UCSD-AML1 (cell line): ENCODE results near the gene CRYBA2.

Experiments
- DNase-seq: peaks from one replicate; lab custom pipeline; 2025; ENCODE audit not compliant: unreplicated experiment; lab: John Stamatoyannopoulos, UW

The CRYBA2 gene, protein sequence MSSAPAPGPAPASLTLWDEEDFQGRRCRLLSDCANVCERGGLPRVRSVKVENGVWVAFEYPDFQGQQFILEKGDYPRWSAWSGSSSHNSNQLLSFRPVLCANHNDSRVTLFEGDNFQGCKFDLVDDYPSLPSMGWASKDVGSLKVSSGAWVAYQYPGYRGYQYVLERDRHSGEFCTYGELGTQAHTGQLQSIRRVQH

DNA sequence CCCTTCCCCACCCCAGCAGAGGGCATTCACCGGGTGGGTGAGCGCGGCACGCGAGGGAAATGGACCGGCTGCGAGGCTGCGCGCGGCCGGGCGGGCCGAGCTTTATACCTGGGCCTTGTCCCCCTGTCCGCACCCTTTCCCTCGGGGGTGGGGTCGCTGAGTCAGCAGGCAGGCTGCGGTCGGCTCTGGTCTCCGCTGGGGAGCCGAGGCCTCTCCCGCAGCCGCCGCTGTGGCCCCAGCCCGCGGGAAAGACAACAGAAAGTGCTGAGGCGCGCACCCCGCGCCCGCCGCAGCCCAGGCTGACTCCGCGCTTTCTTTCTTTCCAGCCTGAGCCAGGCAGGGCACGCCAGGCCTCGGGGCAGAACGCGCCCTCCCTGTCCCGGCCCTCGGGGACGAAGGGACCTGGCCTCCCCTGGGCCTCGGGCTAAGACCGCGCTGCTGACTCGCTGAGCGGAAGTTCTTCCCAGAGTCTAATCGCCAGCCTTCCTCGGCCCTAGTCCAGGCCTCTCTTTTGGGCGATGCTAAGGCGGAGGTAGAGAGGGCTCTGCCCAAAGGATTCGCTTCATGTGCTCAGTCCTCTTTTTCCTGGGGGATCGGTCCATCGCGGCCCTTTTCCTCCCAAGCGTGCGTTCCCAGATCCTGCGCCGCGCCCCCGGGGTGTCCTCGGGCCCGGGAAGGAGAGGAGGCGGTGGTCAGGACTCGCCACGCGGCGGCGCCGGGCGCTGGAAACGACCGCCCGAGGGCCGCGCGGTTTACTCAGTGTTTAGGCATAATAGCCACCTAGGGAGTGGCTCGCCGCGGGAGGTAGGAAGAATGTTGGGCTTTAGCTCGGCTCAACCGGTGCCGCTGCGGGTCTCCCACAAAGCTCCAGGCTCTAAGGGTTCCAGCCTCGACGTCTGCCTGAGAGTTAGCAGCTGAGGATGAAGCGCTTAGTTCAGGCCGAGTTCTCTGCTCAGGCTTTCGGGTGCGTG is at the start of gene CRYBA2:
CRYBA2 (minus strand) TSS at position 78 of the 971 bp plus-strand sequence. CDS start 246 bp downstream, outside the sequence.
- DNase-seq, result no peak

DNA sequence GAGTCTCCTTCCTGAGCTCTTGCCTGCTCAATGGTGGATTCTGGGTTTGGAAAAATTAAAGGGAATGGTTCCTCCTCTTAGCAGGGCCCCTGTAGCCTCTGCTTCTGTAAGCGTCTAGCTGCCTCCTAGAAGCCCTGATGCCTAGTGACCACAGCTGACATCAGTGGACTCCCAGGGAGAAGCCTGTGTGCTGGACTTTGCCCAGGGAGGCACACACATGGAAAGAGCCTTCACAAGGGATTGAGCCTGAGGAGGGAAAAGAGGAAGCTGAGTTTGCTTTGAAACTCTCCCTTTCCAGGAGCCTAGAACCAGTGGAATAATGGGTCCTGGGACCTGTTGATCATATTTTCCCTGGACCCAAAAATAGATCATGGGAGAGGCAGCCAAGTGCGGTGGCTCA is 49.5 kb upstream of the CRYBA2 start:
- DNase-seq, result no peak

DNA sequence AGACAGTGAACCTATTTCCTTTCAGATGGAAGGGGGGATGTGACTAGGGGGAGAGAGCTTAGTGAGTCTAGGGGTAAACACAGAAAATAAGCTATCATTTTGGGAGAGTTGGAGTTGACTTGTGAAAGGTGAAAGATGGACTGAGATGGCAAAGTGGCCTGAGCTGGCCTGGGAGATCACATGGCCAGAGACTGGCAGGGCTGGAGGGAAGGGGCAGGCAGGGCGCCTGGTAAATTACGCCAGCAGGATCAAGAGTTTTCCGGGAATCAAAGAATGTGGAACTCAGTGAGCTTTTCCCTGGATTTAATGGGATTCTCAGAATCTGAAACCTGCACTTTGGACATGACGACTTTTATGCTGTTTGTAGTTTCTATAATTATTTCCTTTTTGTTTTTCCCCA is 48.9 kb upstream of the CRYBA2 start:
- DNase-seq, result no peak

DNA sequence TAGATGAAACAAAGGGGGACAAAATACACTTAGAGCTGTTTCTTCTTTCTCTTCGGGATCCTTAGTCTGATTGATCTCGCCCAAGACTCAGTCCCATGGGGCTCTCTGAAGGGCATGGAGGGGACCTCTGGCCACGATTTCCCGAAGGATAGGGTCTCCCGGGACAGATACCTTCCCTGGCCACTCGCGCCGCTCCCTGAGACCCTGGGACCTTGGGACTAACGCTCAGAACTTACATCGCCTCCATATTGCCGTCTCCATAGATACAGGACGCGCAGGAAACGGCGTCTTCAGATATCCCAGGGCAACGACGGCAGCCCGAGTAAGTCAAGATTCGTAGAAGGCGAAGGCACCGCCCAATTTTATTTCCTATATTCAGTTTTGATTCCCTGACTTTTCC is 48.0 kb upstream of the CRYBA2 start, which contains the start of gene CFAP65:
CFAP65 (minus strand) TSS at position 265 of the 400 bp plus-strand sequence. CDS start 2,468 bp downstream, outside the sequence.
- no peak for DNase-seq

DNA sequence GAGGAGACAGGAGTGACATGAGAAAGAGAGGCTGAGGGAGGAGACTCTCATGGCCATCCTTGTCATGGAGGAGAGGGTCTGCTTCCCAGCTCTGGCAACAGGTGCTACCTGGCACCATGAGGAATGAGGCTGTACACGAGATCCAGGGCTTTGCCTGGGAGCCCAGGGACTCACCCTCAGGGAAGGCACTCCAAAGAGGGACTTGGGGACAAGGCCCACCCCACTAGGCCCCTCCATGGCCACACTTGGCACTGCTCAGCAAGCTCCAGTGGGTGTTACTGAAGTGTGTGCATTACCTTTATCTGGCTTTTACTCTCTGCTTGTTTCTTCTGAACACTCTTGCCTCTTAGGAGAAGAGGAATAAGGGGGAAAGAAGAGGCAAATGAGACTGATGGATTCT is 45.4 kb upstream of the CRYBA2 start:
- no peak for DNase-seq

DNA sequence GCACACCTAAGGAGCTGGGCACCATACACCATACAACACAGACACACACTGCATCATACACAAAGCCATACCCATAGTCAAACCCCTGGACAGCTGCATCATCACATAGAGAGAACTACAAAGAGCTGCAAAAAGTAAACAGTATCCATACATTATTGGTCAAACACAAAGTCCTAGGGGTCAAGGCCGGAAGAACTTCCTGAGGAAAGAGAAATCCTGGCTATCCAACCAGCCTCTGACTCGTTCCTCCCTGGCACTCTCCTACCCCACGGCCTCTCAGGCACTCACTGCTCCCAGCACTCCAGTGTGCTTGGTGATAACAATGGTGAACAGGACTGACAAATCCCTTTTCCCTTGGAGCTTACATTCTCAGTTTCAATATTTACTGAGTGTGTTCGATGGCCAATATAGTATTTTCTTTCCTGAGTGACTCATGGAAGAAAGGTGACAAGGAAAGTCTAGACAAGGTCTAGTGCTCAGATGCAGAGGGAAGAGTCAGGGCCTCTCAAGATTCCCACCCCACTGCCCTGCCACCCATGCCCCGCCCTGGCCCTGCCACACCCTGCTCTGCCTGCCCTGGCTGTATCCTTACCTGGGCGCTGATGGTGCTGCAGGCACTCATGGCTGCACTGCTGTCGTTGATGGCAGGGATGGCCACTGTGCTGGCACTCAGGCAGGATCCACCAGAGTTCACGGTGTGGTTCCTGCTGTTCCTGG is 44.7 kb upstream of the CRYBA2 start:
- no peak for DNase-seq

DNA sequence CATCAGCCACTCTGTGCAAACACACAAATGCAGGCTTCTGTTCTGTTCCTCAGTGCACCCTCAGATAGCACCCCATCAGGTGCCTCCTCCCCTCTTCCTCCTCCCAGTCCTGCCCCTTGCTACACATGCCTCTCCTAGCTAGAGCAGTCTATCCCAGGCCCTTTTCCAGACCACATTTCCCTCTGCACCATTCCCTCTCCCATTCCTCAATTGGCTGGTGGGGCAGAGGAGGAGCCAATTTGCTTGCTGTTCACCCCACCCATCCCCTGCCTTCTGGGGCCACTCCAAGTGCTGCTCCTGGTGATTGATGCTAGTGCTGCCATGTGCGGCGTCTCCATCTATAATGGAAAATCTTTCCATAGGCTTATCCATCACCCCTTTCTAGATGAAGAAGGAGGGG is 42.7 kb upstream of the CRYBA2 start:
- DNase-seq, result no peak

DNA sequence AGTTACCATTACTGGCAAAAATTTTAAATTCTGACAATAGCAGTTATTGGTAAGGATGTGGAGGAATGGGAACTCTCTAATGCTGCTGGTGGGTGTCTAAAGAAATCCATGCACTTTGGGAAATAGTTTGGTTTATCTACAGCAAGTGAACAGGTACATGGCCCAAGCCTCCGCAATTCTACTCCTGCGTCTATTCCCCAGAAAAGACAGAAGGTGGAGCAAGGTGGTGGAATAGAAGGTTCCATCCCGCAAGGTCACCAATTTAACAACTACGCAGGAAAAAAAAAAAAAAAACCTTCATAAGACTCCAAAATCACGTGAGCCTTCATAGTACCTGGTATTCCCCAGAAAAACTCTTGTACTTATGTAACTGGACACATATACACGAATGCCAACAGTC is 41.6 kb upstream of the CRYBA2 start:
- DNase-seq, result no peak

DNA sequence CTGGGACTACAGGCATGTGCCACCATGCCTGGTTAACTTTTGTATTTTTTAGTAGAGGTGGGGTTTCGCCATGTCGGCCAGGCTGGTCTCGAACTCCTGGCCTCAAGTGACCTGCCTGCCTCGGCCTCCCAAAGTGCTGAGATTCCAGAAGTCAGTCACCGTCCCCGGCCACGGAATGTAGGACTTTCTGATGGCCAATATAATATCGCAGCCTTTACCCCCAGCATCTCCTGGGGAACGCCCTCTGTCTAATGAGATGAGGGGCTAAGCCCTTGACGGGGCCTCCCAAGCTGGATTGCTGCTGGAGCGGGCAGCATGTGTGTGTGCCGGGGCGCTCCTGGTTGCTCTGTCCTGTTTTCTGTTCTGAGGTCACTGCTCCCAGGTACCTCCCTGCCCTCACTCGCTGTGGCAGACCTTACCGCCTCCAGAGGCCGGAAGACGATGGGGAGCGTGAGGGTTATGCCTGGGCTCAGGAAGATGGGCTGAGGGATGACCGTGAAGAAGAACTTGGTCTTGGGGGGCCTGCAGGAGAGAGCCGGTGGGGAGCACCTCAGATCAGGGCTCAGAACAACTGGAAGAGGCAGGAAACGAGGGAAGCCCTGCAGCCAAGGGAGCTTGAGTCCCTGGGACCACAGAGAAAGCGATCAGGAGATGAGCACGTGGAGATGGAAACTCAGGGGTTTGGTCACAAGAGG is 39.0 kb upstream of the CRYBA2 start:
- no peak for DNase-seq

DNA sequence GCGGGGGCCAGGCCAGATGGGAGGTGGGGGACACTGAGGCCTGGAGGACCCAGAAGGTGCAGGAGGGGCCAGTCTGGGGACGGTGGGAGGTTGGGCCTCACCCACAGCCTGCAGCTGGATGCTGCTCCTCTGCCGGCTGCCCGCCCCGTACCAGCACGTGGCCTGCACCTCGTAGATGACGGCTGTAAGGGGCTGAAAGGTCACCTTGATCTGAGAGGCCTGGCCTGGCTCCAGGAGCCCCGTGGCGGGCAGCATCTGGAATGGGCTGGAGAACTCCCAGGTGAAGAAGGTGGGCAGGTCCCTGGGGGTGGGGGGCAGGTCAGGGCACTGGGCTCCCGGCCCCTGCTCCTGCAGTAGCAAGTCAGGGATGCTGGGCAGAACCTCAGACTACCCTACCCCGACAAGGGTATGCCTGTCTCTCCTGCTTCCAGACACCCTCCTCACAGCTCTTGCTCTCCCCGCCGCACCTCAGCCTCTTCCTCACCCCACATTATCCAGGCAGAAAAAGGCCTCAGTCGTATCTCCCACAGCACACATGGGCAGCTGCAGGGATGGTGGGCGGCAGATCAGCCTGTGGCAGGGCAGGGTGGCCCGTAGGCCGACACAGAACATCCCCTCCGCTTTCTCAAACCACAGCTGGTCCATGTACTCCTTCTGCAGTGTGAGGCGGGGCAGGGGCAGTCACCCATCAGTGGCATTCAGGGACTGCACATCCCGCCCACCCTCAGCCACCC is 38.0 kb upstream of the CRYBA2 start:
- DNase-seq, result no peak

DNA sequence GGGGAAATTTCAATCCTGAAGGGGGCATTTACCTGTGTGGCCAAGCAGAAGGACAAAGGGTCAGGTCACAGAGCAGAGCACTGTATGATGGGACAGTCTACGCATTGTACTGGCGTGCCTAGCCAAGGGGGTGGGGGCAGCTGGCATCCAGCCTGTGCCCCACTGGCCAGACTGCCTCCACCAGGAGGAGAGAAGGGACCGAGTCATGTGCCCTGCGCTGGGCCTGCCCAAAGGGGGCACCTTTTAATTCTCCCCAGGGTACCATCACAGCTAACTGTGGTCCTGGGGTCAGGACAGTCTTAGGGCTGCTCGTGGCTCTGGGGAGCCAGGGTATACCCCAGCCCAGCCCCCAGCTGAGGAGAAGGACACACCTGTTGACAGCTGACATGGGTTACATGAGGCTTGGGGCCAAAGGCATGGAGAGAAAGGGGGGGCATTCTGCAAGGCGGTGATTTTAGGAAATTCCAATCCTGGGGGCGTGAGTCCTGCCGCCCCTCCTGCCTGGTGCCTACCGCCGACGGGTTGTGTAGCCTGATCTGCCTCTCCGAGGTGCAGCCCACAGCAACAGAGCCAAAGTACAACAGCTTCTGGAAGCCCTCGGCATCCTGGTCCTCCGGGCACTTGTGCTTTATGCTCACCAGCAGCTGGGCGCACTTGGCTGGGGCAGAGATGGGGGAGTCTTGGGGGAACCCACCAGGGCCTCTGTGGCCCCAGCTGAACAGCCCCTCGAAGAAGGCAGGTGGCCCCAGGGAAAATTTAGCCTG is 37.1 kb upstream of the CRYBA2 start:
- DNase-seq, result no peak

DNA sequence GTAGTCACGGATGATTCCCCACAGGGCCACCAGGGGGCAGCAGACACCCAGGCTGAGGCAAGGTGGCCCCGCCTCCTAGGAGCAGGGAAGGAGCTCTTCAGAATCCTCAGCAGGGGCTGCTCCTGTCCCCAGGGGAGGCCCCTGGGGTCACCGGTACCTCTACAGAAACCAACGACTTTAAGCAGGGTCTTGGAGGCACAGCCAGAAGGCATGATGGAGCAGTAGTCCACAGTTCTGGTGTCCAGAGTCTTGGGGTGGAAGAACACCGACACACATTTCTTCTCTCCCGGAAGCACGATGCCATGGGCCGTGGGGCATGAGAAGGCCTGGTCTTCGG is 36.6 kb upstream of the CRYBA2 start:
- peak; percentile 76 for DNase-seq

DNA sequence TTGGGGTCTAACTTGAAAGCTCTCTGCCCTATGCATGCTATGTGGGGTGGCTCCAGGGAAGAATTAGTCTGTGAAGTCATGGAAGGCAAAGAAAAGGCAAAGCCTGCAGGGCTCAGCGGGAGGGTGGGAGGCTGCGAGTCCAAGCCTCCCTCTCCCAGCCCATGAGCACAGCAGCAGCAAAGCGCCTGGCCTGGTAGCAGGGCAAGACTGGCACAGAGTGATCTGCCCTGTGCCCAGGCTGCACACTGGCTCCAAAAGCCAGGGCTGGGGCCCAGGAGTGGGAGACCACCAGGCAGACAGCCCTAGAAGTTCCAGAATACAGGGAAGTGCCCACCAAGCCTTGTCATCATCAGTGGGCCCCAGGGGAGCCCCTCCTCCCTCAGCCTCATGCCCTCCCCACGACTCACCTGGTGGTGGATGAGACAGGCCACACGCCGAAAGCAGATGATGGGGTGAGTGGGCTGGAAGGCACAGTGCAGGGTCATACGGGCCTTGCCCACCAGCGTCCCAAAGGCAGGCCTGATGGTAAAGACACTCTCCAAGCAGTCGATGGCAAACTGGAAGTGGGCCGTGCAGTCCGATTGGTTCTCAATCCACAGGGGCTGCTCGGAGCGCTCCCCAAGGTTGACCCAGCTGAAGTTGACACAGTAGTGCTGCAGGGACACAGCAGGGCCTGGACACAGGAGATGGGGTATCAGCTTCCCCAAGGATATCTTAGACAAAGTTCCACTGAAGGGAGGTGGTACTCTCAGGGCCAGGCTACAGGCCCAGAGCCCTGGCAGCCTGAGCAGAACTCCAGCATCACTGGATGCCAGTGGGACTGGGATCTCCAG is 36.0 kb upstream of the CRYBA2 start:
- DNase-seq, result no peak

DNA sequence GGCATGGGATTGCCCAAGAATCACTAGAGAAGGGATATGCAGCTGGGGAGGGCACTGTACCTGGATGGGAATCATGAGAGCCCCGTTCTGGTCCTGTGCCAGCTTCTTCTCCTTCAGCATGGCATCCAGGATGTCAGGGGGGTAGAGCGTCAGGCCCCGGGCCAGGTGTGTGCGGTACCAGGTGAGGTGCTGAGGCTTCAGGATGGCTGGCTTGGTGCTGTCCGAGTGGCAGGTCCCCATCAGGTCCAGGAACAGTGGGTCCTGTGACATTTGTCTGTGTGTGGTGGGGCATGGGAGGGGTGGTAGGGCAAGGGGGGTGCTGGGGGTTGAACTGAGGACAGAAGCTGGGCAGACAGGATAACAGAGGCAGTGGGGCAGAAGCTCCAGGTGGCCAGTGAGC is 34.9 kb upstream of the CRYBA2 start:
- no peak for DNase-seq

DNA sequence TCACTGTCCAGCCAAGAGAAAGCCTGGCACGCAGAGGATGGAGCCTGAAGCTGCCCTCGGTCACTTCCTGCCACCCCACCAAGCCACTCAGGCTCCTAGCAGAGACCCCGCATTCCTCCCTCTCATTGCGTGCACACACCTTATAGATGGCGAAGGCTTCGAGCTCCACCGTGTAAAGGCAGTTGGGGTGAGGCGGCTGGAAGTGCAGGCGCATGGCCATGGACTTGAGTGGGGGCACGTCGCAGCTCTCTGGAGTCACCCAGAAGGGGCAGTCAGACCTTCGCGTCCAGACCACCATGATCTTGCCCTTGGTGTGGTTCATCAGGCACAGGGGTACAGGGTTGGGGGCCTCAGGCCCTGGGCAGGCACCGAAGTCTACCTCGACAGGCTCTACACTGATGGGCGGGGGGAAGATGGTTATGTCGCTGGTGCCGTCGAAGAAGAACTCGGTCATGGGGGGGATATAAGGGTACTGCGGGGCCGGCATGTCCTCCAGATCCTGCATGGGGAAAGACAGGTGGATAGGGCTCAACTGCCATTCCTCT is 34.4 kb upstream of the CRYBA2 start:
- DNase-seq, result no peak

DNA sequence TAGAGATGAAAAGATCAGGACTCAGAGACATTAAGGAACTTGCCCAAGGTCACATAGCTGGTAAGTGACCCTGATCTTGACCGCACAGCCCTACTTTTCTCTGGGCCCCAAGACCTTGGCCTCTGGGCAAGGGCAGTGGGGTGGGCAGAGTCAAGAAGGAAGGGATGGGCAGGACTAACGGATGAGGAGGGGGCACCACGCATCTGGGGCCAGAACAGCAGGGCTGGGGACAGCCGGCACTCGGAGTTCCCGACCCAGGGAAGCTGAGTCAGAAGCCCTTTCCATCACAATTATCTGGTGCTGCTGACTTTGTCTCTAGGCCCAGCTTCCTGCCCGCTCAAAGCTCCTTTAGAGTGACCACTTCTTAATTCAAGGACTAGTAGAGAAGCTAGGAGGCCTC is 33.7 kb upstream of the CRYBA2 start:
- DNase-seq, result no peak

DNA sequence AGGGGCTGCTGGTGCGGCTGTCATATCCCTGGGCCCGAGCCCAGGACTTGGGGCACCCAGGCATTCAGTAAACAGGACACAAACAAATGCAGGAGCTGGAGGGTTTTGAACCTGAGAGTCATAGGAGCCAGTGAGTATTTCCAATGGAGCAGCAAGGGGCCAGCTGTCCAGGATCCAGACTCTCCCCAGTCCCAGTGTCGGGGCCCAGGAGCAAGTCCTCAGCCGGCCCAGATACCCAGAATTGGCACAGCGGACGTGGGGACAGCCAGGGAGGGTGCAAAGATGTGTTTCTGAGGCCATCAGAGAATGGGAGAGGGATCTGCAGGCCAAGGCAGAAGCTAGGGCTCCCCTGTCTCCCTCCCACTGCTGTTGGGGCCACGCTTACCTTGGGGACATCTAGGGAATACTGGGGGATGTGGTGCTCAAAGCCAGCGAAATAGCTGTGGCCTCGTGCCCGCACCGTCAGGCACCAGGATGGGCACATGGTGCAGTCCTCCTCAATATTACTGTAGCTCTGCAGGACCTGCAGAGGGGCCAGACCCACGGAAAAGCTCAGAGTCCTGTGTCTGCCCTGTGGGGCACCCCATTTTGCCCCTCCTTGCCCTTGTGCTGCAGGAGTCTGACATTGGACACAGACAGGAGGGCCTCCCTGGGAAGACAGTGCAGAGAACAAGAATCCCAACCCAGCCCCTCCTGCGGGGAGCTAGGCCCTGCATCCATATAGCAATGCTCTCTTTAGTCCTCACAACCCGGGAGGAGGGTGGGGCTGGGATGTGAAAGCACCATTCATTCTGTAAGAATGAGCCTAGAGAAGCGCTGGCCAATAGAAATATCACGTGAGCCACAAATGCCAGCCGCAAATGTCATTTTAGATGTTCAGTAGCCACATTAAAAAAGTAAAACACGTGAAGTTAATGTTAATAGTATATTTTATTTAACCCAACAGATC is 32.7 kb upstream of the CRYBA2 start:
- DNase-seq, result no peak
